HCT116 (cell line): ENCODE data around the gene SRGAP2C.

Experiments
- CBX3 ChIP-seq: IDR thresholded peaks from 2 replicates; pipeline ENCODE4 v1.6.1; 2012; ENCODE audit warnings: low read depth
- EZH2 ChIP-seq: fragments of 200-600 bp; sonication (generic); IDR thresholded peaks from 2 replicates; pipeline ENCODE4 v1.6.1; 2017; ENCODE audit warnings: antibody characterized with exemption, mixed run types
- SRF ChIP-seq: IDR thresholded peaks from 2 replicates; pipeline ENCODE4 v1.6.1; 2012; ENCODE audit warnings: low read depth
- ZNF274 ChIP-seq: fragments of 200-500 bp; sonication (Bioruptor generic); IDR thresholded peaks from 2 replicates; pipeline ENCODE4 v1.6.1; 2014; ENCODE audit warnings: mild to moderate bottlenecking, low read depth, low read length, inconsistent platforms

GRCh38 chr1:121414905-121415304 lies 230.1 kb downstream of the SRGAP2C start:
- TF ChIP-seq CBX3 (no peak), ZNF274 (no peak), SRF (no peak), EZH2 (no peak)
